Activated CD4-positive, alpha-beta T cell treated with anti-CD3 and anti-CD28 coated beads, Interleukin-2, amount 50 U/mL, for 1 hour (primary cell): Measurements from ENCODE around the gene ADAMTS6.
"Not testable (repeated sequence)": the region's sequence is repeated elsewhere in the genome, so short reads cannot be mapped to it uniquely, and the experiment has no call there.

Experiments used
- DNase-seq: peaks from one replicate; pipeline ENCODE4 v3.0.0-alpha.2; 2020

ADAMTS6 gene

GRCh38 chr5:65194871-65195270 is 286.8 kb downstream of the ADAMTS6 start:
- no peak for DNase-seq

- DNase-seq: no peak
These were observed 289.4 kb downstream of the ADAMTS6 start for GRCh38 chr5:65192331-65192730.

- DNase-seq: no peak
These were observed 290.1 kb downstream of the ADAMTS6 start for GRCh38 chr5:65191554-65192135.

- no peak for DNase-seq
These were observed 291.2 kb downstream of the ADAMTS6 start for GRCh38 chr5:65190328-65191053.

- no peak for DNase-seq
These were observed 295.0 kb downstream of the ADAMTS6 start for GRCh38 chr5:65186646-65187227.

GRCh38 chr5:65185468-65185867 is 296.3 kb downstream of the ADAMTS6 start:
- no peak for DNase-seq

GRCh38 chr5:65184780-65185179 is 296.9 kb downstream of the ADAMTS6 start:
- no peak for DNase-seq

GRCh38 chr5:65174231-65174630 is 307.5 kb downstream of the ADAMTS6 start:
- DNase-seq: not testable (repeated sequence)

- no peak for DNase-seq
These were observed 308.6 kb downstream of the ADAMTS6 start for GRCh38 chr5:65173130-65173525.

- no peak for DNase-seq
These were observed 309.1 kb downstream of the ADAMTS6 start for GRCh38 chr5:65172486-65173129.

GRCh38 chr5:65171645-65172044 is 310.1 kb downstream of the ADAMTS6 start:
- DNase-seq: no peak

- no peak for DNase-seq
These were observed 318.0 kb downstream of the ADAMTS6 start for GRCh38 chr5:65163698-65164097.

- no peak for DNase-seq
These were observed 320.1 kb downstream of the ADAMTS6 start for GRCh38 chr5:65161655-65162054.

- DNase-seq: no peak
These were observed 323.7 kb downstream of the ADAMTS6 start for GRCh38 chr5:65157906-65158603.

GRCh38 chr5:65156933-65157332 is 324.8 kb downstream of the ADAMTS6 start:
- no peak for DNase-seq

- no peak for DNase-seq
These were observed 329.6 kb downstream of the ADAMTS6 start for GRCh38 chr5:65152131-65152530.

- DNase-seq: no peak
These were observed 330.1 kb downstream of the ADAMTS6 start for GRCh38 chr5:65151614-65152013.

GRCh38 chr5:65150599-65151304 is 331.0 kb downstream of the ADAMTS6 start:
- no peak for DNase-seq

GRCh38 chr5:65149827-65150226 is 331.9 kb downstream of the ADAMTS6 start:
- DNase-seq: no peak

GRCh38 chr5:65144136-65144871 is 337.4 kb downstream of the ADAMTS6 start:
- DNase-seq: no peak

- DNase-seq: no peak
These were observed 339.2 kb downstream of the ADAMTS6 start for GRCh38 chr5:65142511-65143011.

- DNase-seq: no peak
These were observed 339.7 kb downstream of the ADAMTS6 start for GRCh38 chr5:65142016-65142415.
